Endothelial cell of umbilical vein (primary cell): ENCODE measurements around the gene NINL.

Experiments
- EZH2 ChIP-seq: IDR thresholded peaks from 2 replicates; pipeline ENCODE4 v1.6.1; 2012; ENCODE audit warnings: borderline replicate concordance, low read depth, mild to moderate bottlenecking, moderate library complexity, low read length, inconsistent platforms; ENCODE audit not compliant: severe bottlenecking
- FOS ChIP-seq: IDR thresholded peaks from 2 replicates; pipeline ENCODE4 v1.6.1; 2011; ENCODE audit warnings: mild to moderate bottlenecking, low read length, moderate library complexity, borderline replicate concordance; ENCODE audit not compliant: insufficient read depth
- POLR2A ChIP-seq: IDR thresholded peaks from 2 replicates; pipeline ENCODE4 v1.6.1; 2012; ENCODE audit warnings: low read depth, mild to moderate bottlenecking, control low read depth, low read length
- TF ChIP-seq, protein P1 (sequence below), 2 donors: IDR thresholded peaks; 1 replicate in 1 of 2; 2 replicates in 1 of 2; pipeline ENCODE4 v1.5.1; 2011; ENCODE audit warnings: low read length in 2 of 2, mild to moderate bottlenecking in 2 of 2, moderate library complexity in 2 of 2, control low read depth in 1 of 2, inconsistent platforms in 1 of 2, low read depth in 1 of 2; ENCODE audit not compliant: insufficient read depth in 1 of 2; ENCODE audit errors: extremely low read depth in 1 of 2

DNA sequence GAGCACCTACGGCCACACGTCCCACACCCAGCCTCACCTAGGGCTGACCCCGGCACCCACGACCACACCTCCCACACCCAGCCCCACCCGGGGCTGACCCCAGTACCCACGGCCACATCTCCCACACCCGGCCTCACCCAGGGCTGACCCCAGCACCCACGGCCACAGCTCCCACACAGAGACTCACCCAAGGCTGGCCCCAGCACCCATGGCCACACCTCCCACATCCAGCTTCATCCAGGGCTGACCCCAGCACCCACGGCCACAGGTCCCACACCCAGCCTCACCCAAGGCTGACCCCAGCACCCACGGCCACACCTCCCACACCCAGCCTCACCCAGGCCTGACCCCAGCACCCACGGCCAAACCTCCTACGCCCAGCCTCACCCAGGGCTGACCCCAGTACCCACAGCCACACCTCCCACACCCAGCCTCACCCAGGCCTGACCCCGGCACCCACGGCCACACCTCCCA is 36.7 kb downstream of the NINL start:
- TF ChIP-seq FOS (no peak), POLR2A (no peak), EZH2 (no peak)
- TF ChIP-seq, protein P1, sequence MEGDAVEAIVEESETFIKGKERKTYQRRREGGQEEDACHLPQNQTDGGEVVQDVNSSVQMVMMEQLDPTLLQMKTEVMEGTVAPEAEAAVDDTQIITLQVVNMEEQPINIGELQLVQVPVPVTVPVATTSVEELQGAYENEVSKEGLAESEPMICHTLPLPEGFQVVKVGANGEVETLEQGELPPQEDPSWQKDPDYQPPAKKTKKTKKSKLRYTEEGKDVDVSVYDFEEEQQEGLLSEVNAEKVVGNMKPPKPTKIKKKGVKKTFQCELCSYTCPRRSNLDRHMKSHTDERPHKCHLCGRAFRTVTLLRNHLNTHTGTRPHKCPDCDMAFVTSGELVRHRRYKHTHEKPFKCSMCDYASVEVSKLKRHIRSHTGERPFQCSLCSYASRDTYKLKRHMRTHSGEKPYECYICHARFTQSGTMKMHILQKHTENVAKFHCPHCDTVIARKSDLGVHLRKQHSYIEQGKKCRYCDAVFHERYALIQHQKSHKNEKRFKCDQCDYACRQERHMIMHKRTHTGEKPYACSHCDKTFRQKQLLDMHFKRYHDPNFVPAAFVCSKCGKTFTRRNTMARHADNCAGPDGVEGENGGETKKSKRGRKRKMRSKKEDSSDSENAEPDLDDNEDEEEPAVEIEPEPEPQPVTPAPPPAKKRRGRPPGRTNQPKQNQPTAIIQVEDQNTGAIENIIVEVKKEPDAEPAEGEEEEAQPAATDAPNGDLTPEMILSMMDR (IDR thresholded peaks at IDR 0.05; ENCODE audit: extremely low read depth in 1 of 2, insufficient read depth in 1 of 2, low read depth in 1 of 2, low read length in 2 of 2), result no peak
